Spleen (tissue), 11 donors: ENCODE results near the gene P2RY11. TPM values are rescaled to one million over a fixed set of nuclear protein-coding genes. Genes with fewer than 3 reads are reported as not detected.

ENCODE experiments used
- DNase-seq: peaks from one replicate; pipeline ENCODE4 v3.0.0-alpha.2; 2020
- H3K27ac ChIP-seq, 8 donors: fragments of 200-600 bp; sonication (generic) in 7 of 8; 1 replicate in 4 of 8; 2 replicates in 4 of 8; pipeline versions ENCODE4 v1.5.0 to v1.8.0; 2016 to 2021; ENCODE audit warnings: inconsistent platforms in 4 of 8, mild to moderate bottlenecking in 4 of 8, moderate library complexity in 1 of 8
- H3K27me3 ChIP-seq, 7 donors: fragments of 200-600 bp; sonication (generic) in 6 of 7; replicated peaks in 1 of 7; 1 replicate in 4 of 7; 2 replicates in 3 of 7; pipeline versions ENCODE4 v1.5.0 to v1.8.0; 2016 to 2021; ENCODE audit warnings: inconsistent platforms in 3 of 7, mild to moderate bottlenecking in 1 of 7
- H3K36me3 ChIP-seq, 6 donors: fragments of 200-600 bp; sonication (generic) in 5 of 6; 1 replicate in 4 of 6; 2 replicates in 2 of 6; pipeline versions ENCODE4 v1.5.0 to v1.8.0; 2016 to 2021; ENCODE audit warnings: inconsistent platforms in 2 of 6
- H3K4me1 ChIP-seq, 6 donors: fragments of 200-600 bp; sonication (generic) in 5 of 6; 1 replicate in 3 of 6; 2 replicates in 3 of 6; pipeline versions ENCODE4 v1.5.0 to v1.8.0; 2016 to 2021; ENCODE audit warnings: inconsistent platforms in 3 of 6
- H3K4me3 ChIP-seq, 8 donors: fragments of 200-600 bp; sonication (generic) in 7 of 8; 1 replicate in 4 of 8; 2 replicates in 4 of 8; pipeline versions ENCODE4 v1.5.0 to v1.8.0; 2016 to 2021; ENCODE audit warnings: inconsistent platforms in 4 of 8, mild to moderate bottlenecking in 4 of 8, moderate library complexity in 2 of 8
- H3K9me3 ChIP-seq, 8 donors: fragments of 200-600 bp; sonication (generic) in 7 of 8; 1 replicate in 4 of 8; 2 replicates in 4 of 8; pipeline versions ENCODE4 v1.5.0 to v1.8.0; 2016 to 2021; ENCODE audit warnings: inconsistent platforms in 4 of 8
- CTCF ChIP-seq, 11 experiments: fragments of 200-600 bp in 7 of 11; fragments of 450-650 bp in 4 of 11; sonication (generic) in 4 of 11; IDR thresholded peaks in 8 of 11; conservative IDR thresholded peaks in 3 of 11; 1 replicate in 7 of 11; 2 replicates in 4 of 11; pipeline versions ENCODE4 v1.4.0 to v1.8.0; 2016 to 2021; ENCODE audit warnings: antibody characterized with exemption in 11 of 11, inconsistent platforms in 4 of 11, mild to moderate bottlenecking in 1 of 11
- POLR2A ChIP-seq, 3 donors: fragments of 450-650 bp; IDR thresholded peaks; one replicate each; pipeline ENCODE4 v1.5.1; 2017; ENCODE audit warnings: antibody characterized with exemption in 3 of 3, mild to moderate bottlenecking in 1 of 3
- POLR2AphosphoS5 ChIP-seq, 3 donors: sonication (generic); formaldehyde crosslinking; IDR thresholded peaks; one replicate each; pipeline ENCODE4 v1.5.1; 2017; ENCODE audit warnings: antibody characterized with exemption in 3 of 3
- WGBS, 5 donors: extraction: QIAGEN DNeasy Blood & Tissue Kit in 3 of 5; methylation state at CpG; one replicate each; pipeline versions ENCODE4 v1.1.5 to v1.1.7; 2013 to 2018; 5-methylcytosine and 5-hydroxymethylcytosine counted together
- intact Hi-C: fragments of 100-400 bp; cut with DNase I; formaldehyde crosslinking; loops from one replicate; pipeline ENCODE4 v1.15.0; 2023; ENCODE audit warnings: low total_unique reads
- polyA plus RNA-seq, 3 donors: library from polyadenylated mRNA; stranded (reverse); fragments of 200-250 nt; gene quantifications; one replicate each; pipeline ENCODE4 v1.2.1, GENCODE V29; 2013
- total RNA-seq, 7 donors: library from RNA; depleted of rRNA in 3 of 7; stranded (reverse); fragments of >200 nt in 3 of 7; fragmentation: NEBNext Ultra II Directional in 4 of 7; extraction: Animal tissue kit (Norgen Biotek cat#: 25700) in 4 of 7; gene quantifications; one replicate each; pipeline versions ENCODE4 v1.1.0 to v1.2.1, GENCODE V29; 2016 to 2021
- donor health status: healthy with polysubstance abuse.
- donor health status: DM: no; HTN: no; CAD: no; lungs with moderate emphysema.
- donor health status: DM: no; HTN: no; CAD: no.
- donor health status: Bipolar disorder and iron deficiency.
- donor health status: healthy.
- donor health status: DM: no; HTN: no; CAD: no.
- donor health status: DM: yes; HTN: yes; CAD: no.

P2RY11 gene
- total and polyA plus RNA-seq, 10 donors: 7.9 to 24.2 (median 16.9) TPM

GRCh38 chr19:10069046-10069445 lies 42.4 kb upstream of the P2RY11 start:
- no peak overlapping the region for H3K4me3 ChIP-seq
- intact Hi-C loops: no loop called here
- 71 to 81% (median 78%) methylated on average over 6 of the region's 6 CpGs for WGBS, 5 donors
- TF ChIP-seq POLR2A (IDR thresholded peaks at IDR 0.05): no peak
- no peak for TF ChIP-seq POLR2AphosphoS5 (IDR thresholded peaks at IDR 0.05)
- no peak for TF ChIP-seq CTCF (IDR thresholded peaks at IDR 0.05 in 8 of 11, conservative IDR thresholded peaks at IDR 0.05 in 3 of 11)
- H3K9me3 ChIP-seq: peaks cover 3 to 12% (median 7%) of the 10 kb centered on the region in 8 donors
- H3K27me3 ChIP-seq: peaks cover 0 to 14% (median 0%) of the 10 kb centered on the region in 7 donors
- H3K4me1 ChIP-seq: no peaks in the 10 kb centered on the region
- no peak for DNase-seq
- no peak overlapping the region for H3K27ac ChIP-seq
- H3K36me3 ChIP-seq: no peaks in the 10 kb centered on the region

- H3K27me3 ChIP-seq: no peaks in the 10 kb centered on the region
- intact Hi-C loops: no loop called here
- WGBS, 5 donors: 67 to 77% (median 72%) methylated on average over 21 to 22 of the region's 22 CpGs
- no peak overlapping the region for H3K27ac ChIP-seq
- H3K4me3 ChIP-seq: no peak overlapping the region
- no peak for DNase-seq
- H3K36me3 ChIP-seq: no peaks in the 10 kb centered on the region
- no peak for TF ChIP-seq POLR2A (IDR thresholded peaks at IDR 0.05)
- no peak for TF ChIP-seq POLR2AphosphoS5 (IDR thresholded peaks at IDR 0.05)
- no peak for TF ChIP-seq CTCF (IDR thresholded peaks at IDR 0.05 in 8 of 11, conservative IDR thresholded peaks at IDR 0.05 in 3 of 11)
- peaks cover 3 to 18% (median 12%) of the 10 kb centered on the region in 8 donors for H3K9me3 ChIP-seq
- H3K4me1 ChIP-seq: no peaks in the 10 kb centered on the region
Measured at GRCh38 chr19:10070730-10071446, 40.6 kb upstream of the P2RY11 start.

GRCh38 chr19:10074153-10074552 lies 37.3 kb upstream of the P2RY11 start:
- no peak for DNase-seq
- Histone ChIP-seq H3K27ac (no peak overlapping the region), H3K4me1 (no peaks in the 10 kb centered on the region), H3K27me3 (no peaks in the 10 kb centered on the region), H3K4me3 (no peak overlapping the region), H3K36me3 (no peaks in the 10 kb centered on the region), H3K9me3 (peaks cover 3 to 18% (median 12%) of the 10 kb centered on the region in 8 donors)
- intact Hi-C loops: no loop called here
- WGBS, 5 donors: 51 to 78% (median 62%) methylated on average over 2 of the region's 2 CpGs
- TF ChIP-seq POLR2AphosphoS5 (IDR thresholded peaks at IDR 0.05) (no peak), CTCF (IDR thresholded peaks at IDR 0.05 in 8 of 11, conservative IDR thresholded peaks at IDR 0.05 in 3 of 11) (peak in 7 of 11 experiments; percentile 9 to 55 (median 40)), POLR2A (IDR thresholded peaks at IDR 0.05) (no peak)

GRCh38 chr19:10076535-10076934 lies 35.0 kb upstream of the P2RY11 start:
- TF ChIP-seq POLR2A (IDR thresholded peaks at IDR 0.05) (no peak), POLR2AphosphoS5 (IDR thresholded peaks at IDR 0.05) (no peak), CTCF (IDR thresholded peaks at IDR 0.05 in 8 of 11, conservative IDR thresholded peaks at IDR 0.05 in 3 of 11) (no peak)
- Histone ChIP-seq H3K36me3 (no peaks in the 10 kb centered on the region), H3K9me3 (peaks cover 3 to 18% (median 12%) of the 10 kb centered on the region in 8 donors), H3K4me1 (no peaks in the 10 kb centered on the region), H3K27ac (no peak overlapping the region), H3K27me3 (no peaks in the 10 kb centered on the region), H3K4me3 (no peak overlapping the region)
- intact Hi-C loops: no loop called here
- WGBS, 5 donors: 72 to 84% (median 81%) methylated on average over 6 of the region's 6 CpGs
- no peak for DNase-seq
